ENCODE data around the gene C2CD4B. TPM values are rescaled to one million over a fixed set of nuclear protein-coding genes. Genes with fewer than 3 reads are reported as not detected.

The C2CD4B gene
- total and polyA plus RNA-seq, 2 experiments from 2014 or later, result not detected

GRCh38 chr15:62164014-62164395, 1.1 kb downstream of the C2CD4B start:
- peak; percentile 20 for DNase-seq

GRCh38 chr15:62163397-62164013, 1.6 kb downstream of the C2CD4B start:
- DNase-seq, result no peak
- H3K4me2 ChIP-seq (ENCODE audit: unreplicated experiment), result no peak overlapping the region
- H3K9ac ChIP-seq, result no peak overlapping the region
- no peaks in the 10 kb centered on the region for H3K79me2 ChIP-seq (ENCODE audit: insufficient read depth)
- in situ Hi-C loops (cut with MboI), result no loop called here
- no peaks in the 10 kb centered on the region for H3K9me2 ChIP-seq (ENCODE audit: insufficient read depth)
- H2AFZ ChIP-seq, result no peak overlapping the region
- H3K27me3 ChIP-seq (replicated peaks; ENCODE audit: insufficient read depth), result peaks cover 49% of the 10 kb centered on the region
- H3K4me3 ChIP-seq, result no peak overlapping the region
- H3K9me3 ChIP-seq (ENCODE audit: low read depth), result no peaks in the 10 kb centered on the region
- H4K20me1 ChIP-seq (ENCODE audit: insufficient read depth), result no peaks in the 10 kb centered on the region
- H3K27ac ChIP-seq, result no peak overlapping the region
- TF ChIP-seq EZH2 (IDR thresholded peaks at IDR 0.05; ENCODE audit: insufficient read depth, poor library complexity, severe bottlenecking), result peak; percentile 74
- no peak for TF ChIP-seq EZH2phosphoT487 (IDR thresholded peaks at IDR 0.05; ENCODE audit: insufficient read depth, low read depth)
- no peaks in the 10 kb centered on the region for H3F3A ChIP-seq (ENCODE audit: insufficient read depth)
- no peaks in the 10 kb centered on the region for H3K36me3 ChIP-seq (ENCODE audit: low read depth)
- 29 to 30% methylated on average over 28 of the region's 29 CpGs for WGBS, 2 experiments (ENCODE audit: low coverage in 1 of 2, low lambda C conversion rate in 2 of 2, missing lambda C conversion rate in 2 of 2)
- no peaks in the 10 kb centered on the region for H3K4me1 ChIP-seq (ENCODE audit: insufficient read depth)

More at GRCh38 chr15:62164014-62164395, 1.1 kb downstream of the C2CD4B start:
- H3K27ac ChIP-seq, result no peak overlapping the region
- H3F3A ChIP-seq (ENCODE audit: insufficient read depth), result no peaks in the 10 kb centered on the region
- TF ChIP-seq EZH2 (IDR thresholded peaks at IDR 0.05; ENCODE audit: insufficient read depth, poor library complexity, severe bottlenecking) (no peak), EZH2phosphoT487 (IDR thresholded peaks at IDR 0.05; ENCODE audit: insufficient read depth, low read depth) (no peak)
- H3K4me3 ChIP-seq, result no peak overlapping the region
- no peaks in the 10 kb centered on the region for H4K20me1 ChIP-seq (ENCODE audit: insufficient read depth)
- no peak overlapping the region for H3K4me2 ChIP-seq (ENCODE audit: unreplicated experiment)
- no peaks in the 10 kb centered on the region for H3K79me2 ChIP-seq (ENCODE audit: insufficient read depth)
- H3K9ac ChIP-seq, result no peak overlapping the region
- no peak overlapping the region for H2AFZ ChIP-seq
- H3K9me2 ChIP-seq (ENCODE audit: insufficient read depth), result no peaks in the 10 kb centered on the region
- WGBS, 2 experiments (ENCODE audit: low coverage in 1 of 2, low lambda C conversion rate in 2 of 2, missing lambda C conversion rate in 2 of 2), result 2 to 7% methylated on average over 26 to 28 of the region's 52 CpGs
- H3K4me1 ChIP-seq (ENCODE audit: insufficient read depth), result no peaks in the 10 kb centered on the region
- no peaks in the 10 kb centered on the region for H3K9me3 ChIP-seq (ENCODE audit: low read depth)
- no peaks in the 10 kb centered on the region for H3K36me3 ChIP-seq (ENCODE audit: low read depth)
- peaks cover 49% of the 10 kb centered on the region for H3K27me3 ChIP-seq (replicated peaks; ENCODE audit: insufficient read depth)
- in situ Hi-C loops (cut with MboI), result no loop called here

GRCh38 chr15:62153228-62153627, 11.9 kb downstream of the C2CD4B start:
- H3K9me3 ChIP-seq (ENCODE audit: low read depth), result no peaks in the 10 kb centered on the region
- no peaks in the 10 kb centered on the region for H3K9me2 ChIP-seq (ENCODE audit: insufficient read depth)
- WGBS, 2 experiments (ENCODE audit: low coverage in 1 of 2, low lambda C conversion rate in 2 of 2, missing lambda C conversion rate in 2 of 2), result 43 to 44% methylated on average over 4 of the region's 4 CpGs
- H3K27me3 ChIP-seq (replicated peaks; ENCODE audit: insufficient read depth), result peaks cover 7% of the 10 kb centered on the region; the same call in 1 of the 2 replicates
- H3K4me2 ChIP-seq (ENCODE audit: unreplicated experiment), result no peak overlapping the region
- no peaks in the 10 kb centered on the region for H3F3A ChIP-seq (ENCODE audit: insufficient read depth)
- H3K9ac ChIP-seq, result no peak overlapping the region
- H3K27ac ChIP-seq, result no peak overlapping the region
- H3K36me3 ChIP-seq (ENCODE audit: low read depth), result no peaks in the 10 kb centered on the region
- no peaks in the 10 kb centered on the region for H3K79me2 ChIP-seq (ENCODE audit: insufficient read depth)
- DNase-seq, result peak; percentile 25
- TF ChIP-seq EZH2phosphoT487 (IDR thresholded peaks at IDR 0.05; ENCODE audit: insufficient read depth, low read depth), result no peak
- H3K4me1 ChIP-seq (ENCODE audit: insufficient read depth), result no peaks in the 10 kb centered on the region
- H2AFZ ChIP-seq, result no peak overlapping the region
- in situ Hi-C loops (cut with MboI), result no loop called here
- H4K20me1 ChIP-seq (ENCODE audit: insufficient read depth), result no peaks in the 10 kb centered on the region
- H3K4me3 ChIP-seq, result no peak overlapping the region

GRCh38 chr15:62150445-62150844, 14.6 kb downstream of the C2CD4B start:
- Histone ChIP-seq H3K36me3 (ENCODE audit: low read depth) (no peaks in the 10 kb centered on the region), H4K20me1 (ENCODE audit: insufficient read depth) (no peaks in the 10 kb centered on the region), H3K27ac (no peak overlapping the region), H3K9me3 (ENCODE audit: low read depth) (no peaks in the 10 kb centered on the region), H3K79me2 (ENCODE audit: insufficient read depth) (no peaks in the 10 kb centered on the region), H3K4me1 (ENCODE audit: insufficient read depth) (no peaks in the 10 kb centered on the region), H2AFZ (no peak overlapping the region), H3K4me3 (no peak overlapping the region), H3K9me2 (ENCODE audit: insufficient read depth) (no peaks in the 10 kb centered on the region), H3F3A (ENCODE audit: insufficient read depth) (no peaks in the 10 kb centered on the region), H3K4me2 (ENCODE audit: unreplicated experiment) (no peak overlapping the region), H3K27me3 (replicated peaks; ENCODE audit: insufficient read depth) (peaks cover 7% of the 10 kb centered on the region; the same call in 1 of the 2 replicates), H3K9ac (no peak overlapping the region)
- in situ Hi-C loops (cut with MboI), result no loop called here
- DNase-seq, result no peak
- TF ChIP-seq EZH2 (IDR thresholded peaks at IDR 0.05; ENCODE audit: insufficient read depth, poor library complexity, severe bottlenecking) (no peak), EZH2phosphoT487 (IDR thresholded peaks at IDR 0.05; ENCODE audit: insufficient read depth, low read depth) (no peak)

- no peaks in the 10 kb centered on the region for H4K20me1 ChIP-seq (ENCODE audit: insufficient read depth)
- H3K4me3 ChIP-seq, result no peak overlapping the region
- H3F3A ChIP-seq (ENCODE audit: insufficient read depth), result no peaks in the 10 kb centered on the region
- H3K9me2 ChIP-seq (ENCODE audit: insufficient read depth), result no peaks in the 10 kb centered on the region
- DNase-seq, result no peak
- no peak for TF ChIP-seq EZH2phosphoT487 (IDR thresholded peaks at IDR 0.05; ENCODE audit: insufficient read depth, low read depth)
- TF ChIP-seq EZH2 (IDR thresholded peaks at IDR 0.05; ENCODE audit: insufficient read depth, poor library complexity, severe bottlenecking), result no peak
- H3K36me3 ChIP-seq (ENCODE audit: low read depth), result no peaks in the 10 kb centered on the region
- H3K9me3 ChIP-seq (ENCODE audit: low read depth), result no peaks in the 10 kb centered on the region
- H2AFZ ChIP-seq, result no peak overlapping the region
- H3K9ac ChIP-seq, result no peak overlapping the region
- in situ Hi-C loops (cut with MboI), result no loop called here
- 0 out of 2 replicates have a peak, but pooled peaks cover 7% of the 10 kb centered on the region for H3K27me3 ChIP-seq (replicated peaks; ENCODE audit: insufficient read depth)
- H3K79me2 ChIP-seq (ENCODE audit: insufficient read depth), result no peaks in the 10 kb centered on the region
- 67 to 77% methylated on average over 6 of the region's 6 CpGs for WGBS, 2 experiments (ENCODE audit: low coverage in 1 of 2, low lambda C conversion rate in 2 of 2, missing lambda C conversion rate in 2 of 2)
- no peak overlapping the region for H3K4me2 ChIP-seq (ENCODE audit: unreplicated experiment)
- H3K27ac ChIP-seq, result no peak overlapping the region
- no peaks in the 10 kb centered on the region for H3K4me1 ChIP-seq (ENCODE audit: insufficient read depth)
These were observed 15.4 kb downstream of the C2CD4B start for GRCh38 chr15:62149729-62150128.

All from GM23248 (cell line).